Measurements from ENCODE around the gene MYO1E. TPM values are rescaled to one million over a fixed set of nuclear protein-coding genes. Genes with fewer than 3 reads are reported as not detected.

MYO1E gene
- polyA plus RNA-seq, 1 donor from 2014 or later: 0.38 TPM

DNA sequence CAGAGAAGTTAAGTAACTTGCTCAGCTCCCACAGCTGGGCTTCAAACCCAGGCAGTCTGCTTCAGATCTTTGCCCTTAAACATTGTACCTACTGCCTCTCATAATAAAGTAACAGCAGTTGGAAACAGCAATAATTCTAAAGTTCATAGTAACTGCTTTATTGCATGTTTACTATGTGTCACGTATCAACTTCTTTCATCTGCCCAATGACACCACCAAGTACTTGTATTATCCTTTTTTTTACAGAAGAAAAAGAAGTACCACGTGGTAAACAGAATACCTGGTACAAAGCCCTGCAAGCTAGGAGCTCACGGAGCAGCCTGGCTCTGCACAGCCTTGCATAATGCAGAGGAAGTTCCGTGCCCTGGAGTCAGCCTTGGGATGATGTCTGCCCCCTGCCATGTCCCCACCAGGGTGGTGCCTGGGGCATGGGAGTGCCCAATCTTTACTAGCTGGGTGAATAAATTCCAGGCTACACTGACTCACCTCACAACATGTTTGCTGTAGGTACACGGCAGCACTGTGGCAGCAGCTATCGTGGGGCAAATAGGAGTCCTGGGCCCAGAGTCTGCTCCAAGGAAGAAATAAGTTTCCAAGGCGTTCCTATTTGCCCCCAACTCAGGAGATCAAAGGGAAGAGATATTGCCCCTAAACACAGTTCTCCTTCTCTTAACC, 88.8 kb downstream of the MYO1E start:
- no peaks in the 10 kb centered on the region for H4K20me1 ChIP-seq (ENCODE audit: insufficient read depth)
- H3K27me3 ChIP-seq (ENCODE audit: insufficient read depth, low read depth, low read length): no peaks in the 10 kb centered on the region
- no peak overlapping the region for H3K4me3 ChIP-seq (ENCODE audit: low read length)
- no peak overlapping the region for H3K9ac ChIP-seq (ENCODE audit: low read length)
- TF ChIP-seq, protein P1, sequence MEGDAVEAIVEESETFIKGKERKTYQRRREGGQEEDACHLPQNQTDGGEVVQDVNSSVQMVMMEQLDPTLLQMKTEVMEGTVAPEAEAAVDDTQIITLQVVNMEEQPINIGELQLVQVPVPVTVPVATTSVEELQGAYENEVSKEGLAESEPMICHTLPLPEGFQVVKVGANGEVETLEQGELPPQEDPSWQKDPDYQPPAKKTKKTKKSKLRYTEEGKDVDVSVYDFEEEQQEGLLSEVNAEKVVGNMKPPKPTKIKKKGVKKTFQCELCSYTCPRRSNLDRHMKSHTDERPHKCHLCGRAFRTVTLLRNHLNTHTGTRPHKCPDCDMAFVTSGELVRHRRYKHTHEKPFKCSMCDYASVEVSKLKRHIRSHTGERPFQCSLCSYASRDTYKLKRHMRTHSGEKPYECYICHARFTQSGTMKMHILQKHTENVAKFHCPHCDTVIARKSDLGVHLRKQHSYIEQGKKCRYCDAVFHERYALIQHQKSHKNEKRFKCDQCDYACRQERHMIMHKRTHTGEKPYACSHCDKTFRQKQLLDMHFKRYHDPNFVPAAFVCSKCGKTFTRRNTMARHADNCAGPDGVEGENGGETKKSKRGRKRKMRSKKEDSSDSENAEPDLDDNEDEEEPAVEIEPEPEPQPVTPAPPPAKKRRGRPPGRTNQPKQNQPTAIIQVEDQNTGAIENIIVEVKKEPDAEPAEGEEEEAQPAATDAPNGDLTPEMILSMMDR (IDR thresholded peaks at IDR 0.05; ENCODE audit: poor library complexity, severe bottlenecking): no peak
- no peak for TF ChIP-seq MXI1 (conservative IDR thresholded peaks at IDR 0.05; ENCODE audit: poor library complexity, severe bottlenecking)
- no peak for TF ChIP-seq SMC3 (conservative IDR thresholded peaks at IDR 0.05; ENCODE audit: poor library complexity)
- TF ChIP-seq REST (IDR thresholded peaks at IDR 0.05; ENCODE audit: borderline replicate concordance): no peak
- TF ChIP-seq TAF1 (IDR thresholded peaks at IDR 0.05; ENCODE audit: low read depth): no peak
- TF ChIP-seq POLR2AphosphoS5 (IDR thresholded peaks at IDR 0.05): no peak
- no peak for TF ChIP-seq EP300 (conservative IDR thresholded peaks at IDR 0.05; ENCODE audit: poor library complexity, severe bottlenecking)
- TF ChIP-seq EZH2 (IDR thresholded peaks at IDR 0.05; ENCODE audit: borderline replicate concordance, insufficient read depth, low read length, poor library complexity, severe bottlenecking): no peak
- no peak for TF ChIP-seq RAD21 (conservative IDR thresholded peaks at IDR 0.05)
- H3F3A ChIP-seq (ENCODE audit: insufficient read depth, low read length, poor library complexity, severe bottlenecking): no peaks in the 10 kb centered on the region
- no peaks in the 10 kb centered on the region for H3K9me2 ChIP-seq (ENCODE audit: insufficient read depth, low read length)
- H2AFZ ChIP-seq (ENCODE audit: low read depth, low read length): no peak overlapping the region
- no peaks in the 10 kb centered on the region for H3K36me3 ChIP-seq (ENCODE audit: insufficient read depth, low read length)
- no peak overlapping the region for H3K27ac ChIP-seq (ENCODE audit: low read length)
- no peaks in the 10 kb centered on the region for H3K79me2 ChIP-seq (replicated peaks; ENCODE audit: insufficient read depth, low read length)
- no peak overlapping the region for H3K4me2 ChIP-seq (ENCODE audit: low read length)
- H3K9me3 ChIP-seq (ENCODE audit: low read length): no peaks in the 10 kb centered on the region

GRCh38 chr15:59282515-59283337, 89.9 kb downstream of the MYO1E start:
- H3K79me2 ChIP-seq (replicated peaks; ENCODE audit: insufficient read depth, low read length): no peaks in the 10 kb centered on the region
- H2AFZ ChIP-seq (ENCODE audit: low read depth, low read length): no peak overlapping the region
- H3K9me3 ChIP-seq (ENCODE audit: low read length): no peaks in the 10 kb centered on the region
- no peak overlapping the region for H3K4me3 ChIP-seq (ENCODE audit: low read length)
- H3K4me2 ChIP-seq (ENCODE audit: low read length): no peak overlapping the region
- H4K20me1 ChIP-seq (ENCODE audit: insufficient read depth): no peaks in the 10 kb centered on the region
- no peaks in the 10 kb centered on the region for H3F3A ChIP-seq (ENCODE audit: insufficient read depth, low read length, poor library complexity, severe bottlenecking)
- no peaks in the 10 kb centered on the region for H3K9me2 ChIP-seq (ENCODE audit: insufficient read depth, low read length)
- no peak overlapping the region for H3K9ac ChIP-seq (ENCODE audit: low read length)
- H3K27me3 ChIP-seq (ENCODE audit: insufficient read depth, low read depth, low read length): no peaks in the 10 kb centered on the region
- TF ChIP-seq, protein P1 (IDR thresholded peaks at IDR 0.05; ENCODE audit: poor library complexity, severe bottlenecking): no peak
- no peak for TF ChIP-seq REST (IDR thresholded peaks at IDR 0.05; ENCODE audit: borderline replicate concordance)
- TF ChIP-seq SMC3 (conservative IDR thresholded peaks at IDR 0.05; ENCODE audit: poor library complexity): no peak
- no peak for TF ChIP-seq EP300 (conservative IDR thresholded peaks at IDR 0.05; ENCODE audit: poor library complexity, severe bottlenecking)
- no peak for TF ChIP-seq POLR2AphosphoS5 (IDR thresholded peaks at IDR 0.05)
- no peak for TF ChIP-seq RAD21 (conservative IDR thresholded peaks at IDR 0.05)
- no peak for TF ChIP-seq EZH2 (IDR thresholded peaks at IDR 0.05; ENCODE audit: borderline replicate concordance, insufficient read depth, low read length, poor library complexity, severe bottlenecking)
- no peak for TF ChIP-seq TAF1 (IDR thresholded peaks at IDR 0.05; ENCODE audit: low read depth)
- TF ChIP-seq MXI1 (conservative IDR thresholded peaks at IDR 0.05; ENCODE audit: poor library complexity, severe bottlenecking): no peak
- no peaks in the 10 kb centered on the region for H3K36me3 ChIP-seq (ENCODE audit: insufficient read depth, low read length)
- no peak overlapping the region for H3K27ac ChIP-seq (ENCODE audit: low read length)
